Measurements from ENCODE around the gene VWDE. TPM values are rescaled to one million over a fixed set of nuclear protein-coding genes. Genes with fewer than 3 reads are reported as not detected.

Gene VWDE
- total and polyA plus RNA-seq, 5 donors, result 6.1 to 18.4 (median 10.6) TPM

DNA sequence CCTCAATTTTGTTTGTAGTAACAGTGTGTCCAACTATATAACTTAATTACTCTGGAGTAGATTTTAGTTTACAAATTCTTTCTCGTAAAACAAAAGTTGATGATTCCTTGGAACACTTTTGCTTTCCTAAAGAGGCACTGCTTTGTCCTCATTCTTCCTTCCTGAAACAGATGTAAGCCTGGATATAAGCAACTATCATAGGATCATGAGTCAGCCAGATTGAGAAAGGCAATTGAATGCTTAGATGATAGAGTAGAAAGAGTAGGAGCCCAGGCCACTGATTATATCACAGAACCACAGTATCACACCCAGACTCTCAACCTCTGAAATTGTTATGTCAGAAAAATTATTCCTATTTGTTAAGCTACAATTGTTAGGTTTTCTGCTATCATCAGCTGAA, 122.6 kb downstream of the VWDE start:
- Histone ChIP-seq H3K27me3 (ENCODE audit: control insufficient read depth, insufficient read depth) (no peaks in the 10 kb centered on the region), H3K9me3 (ENCODE audit: control insufficient read depth, low read length) (peaks cover 3% of the 10 kb centered on the region), H3K27ac (ENCODE audit: low read length) (no peak overlapping the region), H3K4me3 (ENCODE audit: low read length) (no peak overlapping the region), H3K4me1 (ENCODE audit: control insufficient read depth, insufficient read depth, low read length) (no peaks in the 10 kb centered on the region)
- WGBS, result 59% methylated on average over 1 of the region's 1 CpG
- ATAC-seq, result no peak
- intact Hi-C loops (cut with DNase I), result no loop called here
- no peak for DNase-seq

Other genes starting within 250 kb of the VWDE start
- 10 to 100 TPM; 57.6 to 65.7 (median 64.0) TPM for gene TMEM106B, start 192.6 kb downstream of the VWDE start, total RNA-seq
- 20.8 TPM for gene TMEM106B, start 192.6 kb downstream of the VWDE start, polyA plus RNA-seq
- under 1 TPM; 0.14 to 0.35 (median 0.28) TPM for gene SCIN, start 166.9 kb upstream of the VWDE start, total RNA-seq
- gene SCIN, start 166.9 kb upstream of the VWDE start, polyA plus RNA-seq, result 0.20 TPM